ENCODE results near the gene NMUR1.
A peak's percentile ranks its signal among the peaks of the same experiment; 100 is the strongest.

NMUR1 gene

DNA sequence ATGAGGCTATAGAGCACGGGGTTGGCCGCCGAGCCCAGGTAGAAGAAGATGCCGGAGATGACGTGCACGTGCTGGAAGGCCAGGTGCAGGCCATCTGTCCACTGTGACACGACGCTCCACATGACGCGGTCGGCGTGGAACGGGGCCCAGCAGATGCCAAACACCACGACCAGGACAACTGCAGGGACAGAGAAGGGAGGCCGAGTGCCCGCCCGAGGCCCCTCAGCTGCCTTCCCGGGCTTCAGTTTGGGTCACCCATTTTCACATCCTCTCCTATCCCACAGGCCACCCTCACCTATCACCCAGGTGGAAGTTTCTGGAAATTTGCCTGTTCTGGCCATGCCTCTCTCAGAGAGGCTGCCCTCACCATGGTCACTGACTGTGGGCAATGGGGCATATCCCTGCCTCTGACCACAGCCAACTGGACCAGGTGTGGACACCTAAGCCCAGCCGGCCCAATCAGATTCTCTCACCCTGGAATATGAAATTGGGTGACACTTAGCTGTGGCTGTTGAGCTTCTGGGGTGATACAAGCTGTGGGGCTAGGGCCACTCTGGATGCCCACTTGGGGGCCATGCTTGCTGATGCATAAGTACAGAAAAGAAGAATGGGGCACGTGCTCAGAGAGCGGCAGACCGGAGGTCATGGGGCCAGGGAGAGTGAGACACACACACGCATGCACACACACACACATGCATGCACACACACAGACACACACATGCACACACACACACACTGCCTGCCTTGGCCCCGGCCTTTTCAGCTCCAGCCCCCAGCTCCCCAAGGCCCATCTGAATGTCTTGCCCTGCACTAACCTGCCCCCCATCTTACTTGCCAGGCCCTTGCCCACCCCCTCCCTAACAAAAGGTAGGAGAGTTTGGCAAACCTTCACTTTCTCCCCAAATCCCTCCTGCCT is 4.7 kb downstream of the NMUR1 start:
- no peak for DNase-seq (ENCODE audit: low read depth)

DNA sequence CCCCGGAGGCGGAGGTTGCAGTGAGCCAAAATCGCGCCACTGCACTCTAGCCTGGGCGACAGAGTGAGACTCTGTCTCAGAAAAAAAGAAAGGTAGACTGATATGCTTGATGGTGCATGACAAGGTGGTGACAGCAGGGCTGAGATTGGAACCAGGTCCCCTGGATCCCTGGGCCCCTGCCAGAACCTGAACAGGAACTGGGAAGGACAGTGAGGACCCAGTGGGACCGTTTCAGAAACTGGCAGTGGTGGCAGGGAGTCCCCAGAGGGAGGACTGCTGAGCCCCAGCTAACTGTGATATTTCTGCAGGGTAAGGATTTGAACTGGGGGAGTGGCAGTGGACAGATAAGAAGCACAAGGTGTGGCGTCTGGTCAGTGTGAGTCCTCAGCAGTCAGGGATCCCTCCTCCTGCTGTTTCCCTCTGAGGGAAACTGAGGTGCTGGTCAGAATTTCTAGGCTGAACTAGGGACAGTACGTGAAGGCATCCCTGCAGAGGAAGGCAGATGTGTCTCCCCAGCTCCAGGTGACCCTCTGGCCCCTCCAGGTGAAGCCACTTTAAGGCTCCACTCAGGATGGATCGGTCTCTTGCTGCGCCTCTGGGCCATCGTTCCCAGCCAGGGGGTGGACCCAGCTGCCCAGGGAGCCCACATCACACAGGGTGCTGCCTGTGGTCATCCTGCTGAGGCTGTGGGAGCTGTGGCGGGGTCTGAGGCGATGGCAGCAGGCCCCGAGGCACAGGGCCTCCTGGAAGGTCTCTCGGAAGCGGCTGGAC is 5.6 kb downstream of the NMUR1 start:
- DNase-seq (ENCODE audit: low read depth) = no peak

DNA sequence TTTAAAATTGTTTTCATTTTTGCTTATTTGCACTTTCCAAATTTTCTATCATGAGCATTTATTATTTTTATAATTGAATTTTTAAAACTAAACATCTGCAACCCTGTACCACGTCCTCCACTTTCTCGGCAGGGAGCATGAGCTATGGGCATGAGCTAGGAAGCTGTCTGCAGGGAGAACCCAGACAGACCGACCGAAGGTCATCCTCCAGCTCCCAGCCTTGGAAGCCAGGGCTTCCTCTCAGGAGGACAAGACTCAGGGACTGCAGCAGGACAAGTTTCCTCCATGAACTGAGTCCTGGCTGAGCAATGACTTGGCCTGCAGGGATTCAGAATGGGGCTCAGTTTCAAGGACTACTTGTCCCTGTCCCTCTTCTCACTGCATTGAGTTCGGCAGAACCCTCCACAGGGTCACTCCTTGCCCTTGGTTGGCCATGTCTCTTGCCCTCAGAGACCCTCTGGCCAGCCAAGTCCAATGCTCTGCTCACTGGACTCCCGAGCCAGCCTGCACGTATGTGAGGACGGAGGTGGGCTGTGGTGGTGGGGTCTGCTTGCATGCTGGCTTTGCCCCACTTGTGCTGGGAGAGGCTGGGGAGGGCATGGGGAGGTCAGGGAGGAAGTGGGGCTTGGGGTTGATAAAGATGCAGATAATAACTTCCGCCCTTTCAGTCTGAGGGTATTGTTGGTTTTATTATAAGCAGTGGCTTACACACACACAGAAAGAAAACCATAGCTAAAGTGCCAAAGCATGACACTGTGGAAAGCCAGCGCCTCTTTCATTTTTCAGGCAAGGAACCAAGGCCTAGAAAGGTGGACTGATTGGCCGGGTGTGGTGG is 6.6 kb downstream of the NMUR1 start:
- no peak for DNase-seq (ENCODE audit: low read depth)

GRCh38 chr2:231522418-231523180 is 7.6 kb downstream of the NMUR1 start:
- DNase-seq (ENCODE audit: low read depth) = no peak

DNA sequence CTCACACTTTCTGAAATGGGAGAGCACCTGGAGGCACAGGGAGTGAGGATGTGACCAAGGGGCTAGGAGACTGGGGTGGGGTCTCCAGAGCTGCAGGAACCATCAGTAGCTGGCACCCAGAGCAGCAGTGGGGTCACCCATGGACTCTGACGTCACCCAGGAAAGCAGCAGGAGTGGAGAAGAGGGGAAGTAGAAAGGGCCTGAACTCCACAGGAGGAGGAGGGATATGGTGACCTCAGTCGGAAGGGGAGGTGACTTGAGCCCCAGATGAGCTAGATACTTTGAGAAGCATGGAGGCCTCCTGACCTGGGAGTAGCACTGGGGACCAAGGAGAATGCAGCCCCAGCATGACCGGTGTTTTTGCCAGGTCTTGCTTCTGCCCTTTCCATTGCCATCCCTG is 8.8 kb downstream of the NMUR1 start:
- no peak for DNase-seq (ENCODE audit: low read depth)

- DNase-seq (ENCODE audit: low read depth) = no peak
Observed at GRCh38 chr2:231519975-231520555, 10.2 kb downstream of the NMUR1 start.

DNA sequence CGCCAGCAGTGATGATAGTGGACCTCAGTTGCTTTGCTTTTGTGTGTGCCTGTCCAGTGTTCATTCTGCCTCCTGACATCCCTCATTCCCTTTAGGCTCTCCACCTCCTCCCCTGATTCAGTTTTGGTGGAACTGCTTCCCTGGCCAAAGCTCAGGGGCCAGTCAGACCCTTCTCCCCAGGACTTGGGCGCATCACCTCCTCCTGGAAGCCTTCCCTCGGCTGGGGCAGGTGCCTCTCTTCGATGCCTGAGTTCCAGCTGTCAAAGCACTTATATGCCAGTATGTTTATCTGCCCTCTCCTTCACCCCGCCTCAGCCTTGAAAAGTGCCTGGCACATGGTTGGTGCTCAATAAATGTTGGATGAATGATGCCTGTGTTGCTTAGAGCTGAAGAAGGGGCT is 11.5 kb downstream of the NMUR1 start:
- DNase-seq (ENCODE audit: low read depth) = no peak

DNA sequence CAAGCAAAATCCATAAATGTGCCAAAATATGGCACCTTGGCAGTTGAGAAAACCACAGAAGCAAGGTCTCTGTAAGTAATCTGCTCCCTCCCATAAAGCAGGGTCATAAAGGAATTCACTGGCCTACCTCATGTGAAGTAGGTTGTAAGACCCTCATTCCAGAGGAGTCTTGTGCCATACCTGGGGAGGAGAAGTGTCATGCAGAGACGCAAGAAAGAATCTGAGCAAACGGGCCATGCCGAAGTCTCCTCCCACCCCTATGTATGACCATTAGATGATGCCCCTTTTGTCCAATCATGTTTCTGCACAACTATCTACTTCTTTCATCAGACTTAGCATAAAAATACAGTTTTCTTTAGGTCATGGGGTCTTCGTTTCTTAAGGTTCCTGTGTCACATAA is 14.6 kb downstream of the NMUR1 start:
- DNase-seq (ENCODE audit: low read depth) = no peak

GRCh38 chr2:231514951-231515297 is 15.3 kb downstream of the NMUR1 start:
- no peak for DNase-seq (ENCODE audit: low read depth)

DNA sequence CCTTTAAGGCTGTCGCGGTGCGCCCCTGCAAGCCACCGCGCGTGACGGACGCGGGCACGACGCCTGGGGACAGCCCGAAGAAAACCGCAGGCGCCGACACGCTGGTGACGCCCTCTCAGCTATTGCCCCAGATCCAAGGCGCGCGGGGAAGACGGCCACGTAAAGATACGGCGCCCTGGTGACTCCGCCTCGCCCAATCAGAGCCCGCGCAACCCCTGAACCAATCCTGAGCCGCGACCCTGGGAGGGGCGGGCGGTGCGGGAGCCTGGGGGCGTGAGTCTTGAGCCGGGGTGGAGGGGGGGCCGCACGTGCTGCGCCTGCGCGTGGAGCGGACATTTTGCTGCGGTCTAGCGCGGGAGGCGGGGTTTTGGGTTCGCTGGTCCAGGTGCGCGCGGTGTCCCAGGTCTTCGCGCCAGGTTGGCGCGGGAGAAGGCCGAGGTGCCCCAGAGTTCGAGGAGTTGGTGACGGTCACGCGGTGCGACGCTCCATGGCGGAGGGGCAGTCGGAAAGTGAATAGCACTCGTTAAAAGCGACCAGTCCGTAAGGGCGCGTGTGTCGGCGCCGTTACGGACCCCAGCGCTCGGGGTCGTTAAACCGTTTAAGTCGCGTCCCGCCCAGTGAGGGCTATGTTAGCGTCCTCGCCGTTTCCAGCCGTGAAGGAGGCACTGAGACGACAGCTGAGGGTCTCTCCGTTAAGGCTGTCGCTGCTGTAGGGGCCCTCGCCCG is 15.9 kb downstream of the NMUR1 start:
- peak; percentile 85 for DNase-seq (ENCODE audit: low read depth)

DNA sequence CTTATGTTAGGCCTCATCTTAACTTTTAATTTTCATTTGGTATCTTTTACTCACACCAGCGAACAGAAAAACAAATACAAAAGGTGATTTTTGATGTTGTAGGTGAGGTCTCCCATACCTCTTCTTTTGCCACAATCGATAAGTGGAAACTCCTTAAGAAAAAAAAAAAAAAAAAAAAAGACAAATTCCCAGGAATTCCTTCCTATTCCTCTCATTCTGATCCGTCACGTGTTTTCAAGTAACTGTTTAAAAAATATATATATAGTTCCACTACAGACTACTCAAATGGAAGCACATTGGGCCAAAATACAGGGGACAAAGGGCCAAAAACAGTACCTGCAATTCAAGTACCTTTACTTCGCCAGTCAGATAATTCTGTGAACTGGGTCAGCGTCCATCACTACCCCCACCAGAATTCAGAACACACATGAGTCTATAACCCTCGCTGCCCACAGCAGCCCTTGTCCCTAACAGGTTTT is 16.5 kb downstream of the NMUR1 start:
- DNase-seq (ENCODE audit: low read depth) = no peak

- no peak for DNase-seq (ENCODE audit: low read depth)
Observed at GRCh38 chr2:231512222-231512621, 18.0 kb downstream of the NMUR1 start.

DNA sequence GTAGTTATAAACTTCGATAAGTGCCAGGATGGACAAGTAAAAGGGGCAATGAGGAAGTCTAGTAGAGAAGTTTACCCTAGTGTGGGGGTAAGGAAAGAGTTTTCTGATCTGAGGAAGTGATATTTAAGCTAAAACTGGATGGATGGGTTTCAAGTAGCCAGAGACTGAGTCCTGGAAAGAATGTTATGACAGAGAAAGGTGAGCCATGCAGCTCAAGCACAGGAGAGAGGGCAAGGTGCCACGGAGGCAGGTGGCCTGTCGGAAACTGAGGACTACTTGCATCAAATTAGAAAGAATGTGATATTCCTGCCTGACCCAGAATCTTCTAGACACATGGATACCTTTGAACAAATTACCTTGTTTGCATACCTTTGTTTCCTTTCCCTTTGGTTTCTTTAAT is 26.5 kb downstream of the NMUR1 start:
- no peak for DNase-seq (ENCODE audit: low read depth)

DNA sequence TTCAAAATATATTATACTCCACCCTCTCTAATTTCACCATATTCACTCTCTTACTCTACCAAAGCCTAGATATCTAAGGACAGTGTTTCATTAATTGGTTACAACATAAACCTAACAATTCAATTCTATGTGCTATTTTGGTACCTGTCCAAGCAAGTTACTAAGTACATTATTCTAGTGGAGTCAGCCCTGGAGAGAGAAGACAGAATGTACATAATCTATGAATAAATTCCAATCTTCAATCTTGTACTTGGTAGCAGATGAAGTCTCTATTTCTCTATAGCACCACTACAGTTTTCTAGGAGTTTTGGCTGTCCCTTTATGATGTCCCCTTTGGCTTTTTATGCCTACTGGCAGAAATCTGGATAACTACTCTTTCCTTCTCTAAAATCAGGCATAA is 27.6 kb downstream of the NMUR1 start:
- no peak for DNase-seq (ENCODE audit: low read depth)

DNA sequence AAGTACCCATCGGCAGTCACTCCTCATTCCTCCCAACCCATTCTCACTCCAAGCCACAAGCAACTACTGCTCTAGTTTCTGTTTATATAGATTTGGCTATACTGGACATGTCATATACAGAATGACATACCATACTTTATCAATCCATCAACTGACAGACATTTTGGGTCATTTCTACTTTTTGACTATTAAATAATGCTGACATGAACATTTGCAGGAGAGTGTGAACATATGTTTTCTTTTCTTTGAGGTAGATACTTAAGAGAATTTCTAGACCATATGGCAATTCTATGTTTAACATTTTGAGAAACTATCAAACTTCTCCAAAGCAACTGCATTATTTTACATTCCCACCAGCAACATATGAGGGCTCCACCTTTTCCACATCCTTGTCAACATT is 32.6 kb downstream of the NMUR1 start:
- DNase-seq (ENCODE audit: low read depth) = no peak

DNA sequence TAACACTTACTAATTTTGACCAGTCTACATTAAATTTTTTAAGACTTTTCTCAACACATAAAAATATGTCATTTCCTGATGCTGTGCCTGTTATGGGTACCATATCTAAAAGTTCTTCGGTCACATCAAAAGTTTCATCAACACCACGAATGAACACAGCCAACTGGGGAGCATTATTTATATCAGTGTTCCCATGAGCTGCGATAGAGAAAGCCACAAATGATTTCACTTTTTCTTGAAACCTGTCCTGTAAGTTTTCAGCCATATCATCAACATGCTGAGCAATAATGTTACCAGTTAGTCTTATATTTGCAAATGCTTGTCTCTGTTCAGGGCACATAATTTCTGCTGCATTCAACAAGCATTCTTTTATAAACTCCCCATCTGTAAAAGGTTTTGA is 35.6 kb downstream of the NMUR1 start:
- no peak for DNase-seq (ENCODE audit: low read depth)

- no peak for DNase-seq (ENCODE audit: low read depth)
Observed at GRCh38 chr2:231490801-231491200, 39.4 kb downstream of the NMUR1 start.

DNA sequence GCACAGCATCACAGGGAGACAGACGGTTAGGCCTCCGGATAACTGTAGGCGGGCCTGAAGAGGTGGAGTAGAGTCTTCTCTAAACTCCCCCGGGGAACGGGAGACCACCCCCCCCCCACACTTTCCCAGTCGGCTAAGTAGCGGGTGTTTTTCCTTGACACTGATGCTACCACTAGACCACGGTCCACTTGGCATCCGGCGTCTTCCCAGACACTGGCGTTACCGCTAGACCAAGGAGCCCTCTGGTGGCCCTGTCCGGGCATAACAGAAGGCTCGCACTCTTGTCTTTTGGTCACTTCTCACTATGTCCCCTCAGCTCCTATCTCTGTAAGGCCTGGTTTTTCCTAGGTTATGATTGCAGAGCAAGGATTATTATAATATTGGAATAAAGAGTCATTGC is 40.3 kb downstream of the NMUR1 start:
- no peak for DNase-seq (ENCODE audit: low read depth)

GRCh38 chr2:231488331-231488730 is 41.9 kb downstream of the NMUR1 start:
- DNase-seq (ENCODE audit: low read depth) = no peak

DNA sequence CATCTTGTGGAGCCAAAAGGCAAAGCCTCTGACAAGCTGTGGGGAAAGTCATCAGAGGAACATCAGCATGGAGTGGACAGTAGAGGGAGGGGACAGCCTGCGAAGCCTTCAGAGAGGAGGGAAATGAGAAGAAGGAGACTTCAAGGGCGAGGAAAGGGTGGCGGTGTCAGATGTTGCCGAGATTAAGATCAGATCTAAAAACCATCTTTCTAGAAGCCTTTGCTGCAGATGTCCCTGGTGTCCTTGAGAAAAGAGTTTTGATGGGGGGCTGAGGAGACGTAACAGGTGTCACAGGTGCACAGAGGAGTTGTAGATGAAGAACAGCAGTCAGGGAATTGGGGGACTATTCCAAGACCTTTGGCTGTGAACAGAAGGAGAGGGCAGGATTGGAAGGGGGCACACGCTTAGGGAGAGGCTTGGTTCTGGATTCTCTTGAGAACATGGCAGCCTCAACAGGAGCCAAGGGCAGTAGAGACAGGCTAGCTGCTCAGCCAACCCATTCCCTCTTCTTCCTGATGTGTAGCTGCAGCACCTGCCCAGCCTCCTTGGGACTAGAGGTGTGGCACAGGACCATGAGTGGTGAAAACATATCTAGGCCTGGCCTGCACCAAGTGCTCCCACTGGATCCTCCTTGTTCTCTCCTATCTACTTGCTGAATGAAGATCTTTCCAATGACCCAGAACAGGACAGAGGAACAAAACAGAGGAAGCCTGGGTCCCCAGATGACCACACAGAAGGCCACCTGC is 43.2 kb downstream of the NMUR1 start:
- DNase-seq (ENCODE audit: low read depth) = no peak

Data from HS-5 (cell line).